ENCODE measurements around the gene VPS11.
"Not testable (repeated sequence)": the region's sequence is repeated elsewhere in the genome, so short reads cannot be mapped to it uniquely, and the experiment has no call there.

The VPS11 gene

DNA sequence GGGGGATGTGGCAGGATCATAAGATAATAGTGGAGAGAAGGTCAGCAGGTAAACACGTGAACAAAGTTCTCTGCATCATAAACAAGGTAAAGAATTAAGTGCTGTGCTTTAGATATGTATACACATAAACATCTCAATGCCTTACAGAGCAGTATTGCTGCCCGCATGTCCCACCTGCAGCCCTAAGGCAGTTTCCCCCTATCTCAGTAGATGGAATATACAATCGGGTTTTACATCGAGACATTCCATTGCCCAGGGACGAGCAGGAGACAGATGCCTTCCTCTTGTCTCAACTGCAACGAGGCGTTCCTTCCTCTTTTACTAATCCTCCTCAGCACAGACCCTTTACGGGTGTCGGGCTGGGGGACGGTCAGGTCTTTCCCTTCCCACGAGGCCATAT, 28.1 kb upstream of the VPS11 start:
- DNase-seq, result not testable (repeated sequence)

- DNase-seq, result no peak
Observed at GRCh38 chr11:119041821-119042514, 25.6 kb upstream of the VPS11 start.

DNA sequence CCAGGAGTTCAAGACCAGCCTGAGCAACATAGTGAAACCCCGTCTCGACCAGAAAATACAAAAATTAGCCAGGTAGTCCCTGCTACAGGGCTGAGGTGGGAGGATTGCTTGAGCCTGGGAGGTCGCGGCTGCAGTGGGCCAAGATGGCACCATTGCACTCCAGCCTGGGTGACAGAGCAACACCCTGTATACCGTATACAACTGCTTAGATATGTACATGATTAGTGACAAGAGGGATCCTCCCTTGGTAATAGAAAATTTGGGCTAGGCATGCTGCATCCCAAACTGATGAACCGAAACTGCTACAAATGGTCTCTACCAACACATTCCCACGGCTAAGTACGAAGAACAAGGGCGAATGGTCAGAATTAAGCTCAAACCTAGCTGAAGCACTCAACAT, 24.7 kb upstream of the VPS11 start:
- no peak for DNase-seq

- DNase-seq, result no peak
Observed at GRCh38 chr11:119044708-119045107, 22.9 kb upstream of the VPS11 start.

DNA sequence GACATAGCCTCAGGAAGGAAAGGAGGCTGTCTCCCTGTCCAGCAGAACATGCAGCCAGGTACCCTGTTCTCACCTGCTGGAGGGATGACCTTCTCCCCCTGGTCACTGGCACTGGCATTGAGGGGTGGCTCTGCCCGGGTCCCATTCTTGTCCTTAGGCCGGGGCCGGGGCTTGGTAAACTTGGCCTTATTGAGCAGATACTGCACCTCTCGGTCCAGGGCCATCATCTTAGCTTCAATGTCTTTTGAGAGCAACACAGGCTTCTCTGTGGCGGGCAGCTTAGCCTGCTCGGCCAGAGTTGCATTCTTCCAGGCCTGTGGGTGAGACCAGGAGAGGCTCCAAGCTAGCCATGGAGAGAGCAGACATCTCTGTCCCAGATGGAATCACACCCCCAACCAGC, 21.1 kb upstream of the VPS11 start:
- no peak for DNase-seq

- no peak for DNase-seq
Observed at GRCh38 chr11:119047205-119047604, 20.4 kb upstream of the VPS11 start.

GRCh38 chr11:119048644-119049043, 19.0 kb upstream of the VPS11 start:
- no peak for DNase-seq

DNA sequence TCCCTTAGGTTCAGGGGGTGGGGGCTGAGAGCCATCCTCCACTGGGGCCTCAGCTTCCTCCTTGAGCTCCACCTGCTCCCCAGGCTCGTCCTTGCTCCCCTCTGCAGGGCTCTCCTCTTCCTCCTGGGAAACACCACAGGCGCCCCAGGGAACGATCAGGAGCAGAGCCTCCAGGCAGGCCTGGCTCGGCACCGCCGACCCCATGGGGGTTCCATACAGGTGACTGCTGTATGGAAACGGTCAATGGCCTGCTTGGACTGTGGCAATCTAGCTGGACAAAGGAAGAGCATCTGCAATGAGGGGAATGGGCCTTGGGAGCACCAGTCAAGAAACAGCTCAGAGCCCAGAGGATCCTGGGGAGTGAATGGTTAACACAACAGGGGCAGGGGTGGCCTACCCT, 18.5 kb upstream of the VPS11 start:
- DNase-seq, result no peak

- no peak for DNase-seq
Observed at GRCh38 chr11:119051440-119052162, 16.0 kb upstream of the VPS11 start.

GRCh38 chr11:119052163-119052814, 15.3 kb upstream of the VPS11 start:
- no peak for DNase-seq

DNA sequence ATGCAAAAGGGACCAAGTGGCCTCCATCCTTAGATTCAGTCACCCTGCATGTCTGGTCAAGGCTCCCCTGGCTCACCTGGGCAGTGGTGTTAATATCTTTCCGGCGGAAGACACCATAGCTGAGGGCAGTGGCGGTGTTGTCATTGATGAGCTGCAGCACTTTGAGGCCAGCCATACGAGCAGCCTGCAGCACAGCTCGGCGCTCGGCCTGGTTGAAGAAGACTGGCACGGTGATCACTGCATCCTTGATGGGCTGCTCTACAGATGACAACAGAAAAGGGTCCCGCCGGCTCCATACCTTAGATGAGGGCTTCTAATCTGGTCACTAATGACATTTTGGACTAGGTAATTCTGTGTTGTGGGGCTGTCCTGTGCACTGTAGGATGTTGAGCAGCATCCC, 13.2 kb upstream of the VPS11 start:
- DNase-seq, result no peak

GRCh38 chr11:119055901-119056300, 11.7 kb upstream of the VPS11 start:
- DNase-seq, result no peak

DNA sequence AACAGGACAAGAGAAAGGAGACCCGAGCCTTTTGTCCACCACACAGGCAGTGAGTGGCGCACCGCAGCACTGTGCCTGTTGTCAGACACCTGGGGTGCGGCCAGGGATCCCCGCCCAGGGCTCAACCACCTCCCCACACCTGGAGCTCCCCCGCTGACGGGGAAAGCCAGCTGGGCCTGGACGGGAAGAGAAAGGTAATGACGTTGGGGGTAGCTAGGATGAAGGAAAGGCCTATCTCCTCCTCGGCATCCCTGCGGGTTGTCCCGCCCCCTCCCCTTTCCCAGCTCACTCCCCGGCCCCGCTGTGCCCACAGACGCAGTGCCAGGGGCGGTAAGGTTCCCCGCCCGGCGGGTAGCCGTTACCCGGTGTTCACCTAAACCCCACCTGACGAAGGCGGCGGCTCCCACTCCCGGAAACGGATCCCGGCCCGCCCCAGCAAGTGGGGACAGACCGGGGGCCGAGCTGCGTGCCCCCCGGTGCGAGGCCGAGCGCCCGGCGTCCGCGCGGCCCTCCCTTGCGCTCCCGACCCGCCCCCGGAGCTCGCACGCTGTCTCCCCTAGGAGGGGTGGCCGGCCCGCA, 11.1 kb upstream of the VPS11 start:
- no peak for DNase-seq

DNA sequence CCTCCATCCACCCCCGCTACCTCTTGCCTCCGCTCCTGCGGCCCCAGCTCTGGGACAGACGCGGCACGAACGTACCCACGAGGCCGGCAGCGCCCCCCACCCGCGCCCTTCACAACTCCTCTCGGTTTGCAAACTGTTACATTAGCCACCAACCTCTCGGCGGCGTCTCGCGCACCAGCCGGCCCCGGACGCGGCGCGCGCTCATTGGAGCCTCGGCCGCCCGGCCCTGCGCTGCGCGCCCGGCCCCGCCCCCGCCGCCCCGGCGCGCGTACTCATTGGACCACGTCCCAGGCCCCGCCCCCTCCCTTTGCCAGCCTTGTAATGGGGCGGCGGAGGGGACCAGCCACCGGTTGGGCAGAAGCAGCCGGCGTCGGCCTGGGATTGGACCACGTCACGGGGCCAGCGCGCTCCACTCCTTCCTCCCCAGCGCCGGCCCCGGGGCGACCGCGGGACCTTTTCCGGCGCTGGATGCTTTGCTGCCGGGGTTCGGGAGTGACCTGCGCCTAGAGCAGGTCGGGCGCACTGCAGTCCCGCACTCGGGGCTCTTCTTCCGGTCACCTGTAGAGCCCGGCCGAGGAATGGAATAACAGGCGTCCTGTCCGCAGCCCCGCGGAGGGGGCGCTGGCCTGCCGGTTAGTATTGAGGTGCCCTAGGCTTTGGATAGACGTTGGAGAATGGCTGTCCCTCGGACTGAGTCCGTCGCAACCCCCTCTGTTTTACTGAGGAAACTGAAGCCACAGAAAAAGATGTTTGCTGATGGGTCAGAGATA, 10.4 kb upstream of the VPS11 start, which contains the start of gene HYOU1:
Gene HYOU1 (minus strand): TSS at position 206 of the 770 bp plus-strand sequence. CDS start 1,045 bp downstream, outside the sequence.
- peak; percentile 91 for DNase-seq

DNA sequence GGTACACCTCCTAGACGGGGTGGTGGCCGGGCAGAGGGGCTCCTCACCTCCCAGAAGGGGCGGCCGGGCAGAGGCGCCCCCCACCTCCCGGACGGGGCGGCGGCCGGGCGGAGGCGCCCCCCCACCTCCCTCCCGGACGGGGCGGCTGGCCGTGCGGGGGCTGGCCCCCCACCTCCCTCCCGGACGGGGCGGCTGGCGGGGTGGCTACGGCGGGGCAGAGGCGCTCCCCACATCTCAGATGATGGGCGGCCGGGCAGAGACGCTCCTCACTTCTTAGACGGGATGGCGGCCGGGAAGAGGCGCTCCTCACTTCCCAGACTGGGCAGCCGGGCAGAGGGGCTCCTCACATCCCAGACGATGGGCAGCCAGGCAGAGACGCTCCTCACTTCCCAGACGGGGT, 8.5 kb upstream of the VPS11 start:
- DNase-seq, result not testable (repeated sequence)

- DNase-seq, result no peak
Observed at GRCh38 chr11:119061256-119061655, 6.4 kb upstream of the VPS11 start.

- DNase-seq, result no peak
Observed at GRCh38 chr11:119062779-119063178, 4.8 kb upstream of the VPS11 start.

GRCh38 chr11:119065369-119065768, 2.2 kb upstream of the VPS11 start:
- no peak for DNase-seq

DNA sequence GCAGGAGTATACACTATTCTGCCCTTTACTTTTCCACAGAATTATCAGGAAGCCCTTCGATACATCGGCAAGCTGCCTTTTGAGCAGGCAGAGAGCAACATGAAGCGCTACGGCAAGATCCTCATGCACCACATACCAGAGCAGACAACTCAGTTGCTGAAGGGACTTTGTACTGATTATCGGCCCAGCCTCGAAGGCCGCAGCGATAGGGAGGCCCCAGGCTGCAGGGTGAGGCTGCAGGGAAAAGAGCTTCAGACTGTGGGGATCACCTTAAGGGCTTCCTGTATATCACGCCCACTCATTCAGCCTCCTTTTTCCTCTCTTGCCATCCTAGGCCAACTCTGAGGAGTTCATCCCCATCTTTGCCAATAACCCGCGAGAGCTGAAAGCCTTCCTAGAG, 10.2 kb downstream of the VPS11 start:
- no peak for DNase-seq

DNA sequence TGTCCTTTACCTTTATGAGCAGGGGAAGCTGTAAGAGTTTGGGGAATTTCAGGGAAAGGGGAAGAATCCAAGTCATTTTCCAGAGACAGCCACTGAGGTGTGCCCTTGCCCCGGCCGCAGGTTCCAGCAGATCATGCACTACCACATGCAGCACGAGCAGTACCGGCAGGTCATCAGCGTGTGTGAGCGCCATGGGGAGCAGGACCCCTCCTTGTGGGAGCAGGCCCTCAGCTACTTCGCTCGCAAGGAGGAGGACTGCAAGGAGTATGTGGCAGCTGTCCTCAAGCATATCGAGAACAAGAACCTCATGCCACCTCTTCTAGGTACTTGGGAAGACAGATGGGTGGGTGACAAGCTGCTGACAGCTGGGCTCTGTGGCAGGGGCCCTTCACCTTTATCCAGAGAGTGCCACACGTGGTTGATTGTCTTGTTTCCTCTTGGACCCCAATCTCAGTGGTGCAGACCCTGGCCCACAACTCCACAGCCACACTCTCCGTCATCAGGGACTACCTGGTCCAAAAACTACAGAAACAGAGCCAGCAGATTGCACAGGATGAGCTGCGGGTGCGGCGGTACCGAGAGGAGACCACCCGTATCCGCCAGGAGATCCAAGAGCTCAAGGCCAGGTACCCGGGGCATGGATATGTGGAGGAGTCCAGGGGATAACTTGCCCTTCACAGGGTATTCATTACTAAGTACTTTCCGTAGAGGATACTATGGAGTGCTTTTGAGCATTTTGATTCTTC, 11.2 kb downstream of the VPS11 start:
- no peak for DNase-seq

GRCh38 chr11:119081682-119082260, 14.2 kb downstream of the VPS11 start:
- no peak for DNase-seq

Measured in NCI-H2227 treated with DMSO at 0.1 percent for 48 hours (cell line).